Memory B cell (primary cell): ENCODE measurements around the gene PDE4D.
A peak's percentile ranks its signal among the peaks of the same experiment; 100 is the strongest.

ENCODE experiments used
- ATAC-seq: fragments of 150-1000 bp; cut with Tn5 transposase; 2 replicates; pipeline ENCODE4 v1.10.0; 2021; ENCODE audit warnings: low read depth, mild to moderate bottlenecking, moderate library complexity
- DNase-seq, 2 donors: peaks; one replicate each; pipeline ENCODE4 v3.0.0; 2022; ENCODE audit warnings: low spot score in 2 of 2
- H3K27ac Mint-ChIP-seq: one replicate; pipeline ENCODE4 v1.8.0; 2022; ENCODE audit warnings: mild to moderate bottlenecking, moderate library complexity, mixed read lengths
- H3K27me3 Mint-ChIP-seq: one replicate; pipeline ENCODE4 v1.8.0; 2022; ENCODE audit warnings: mixed read lengths
- H3K36me3 Mint-ChIP-seq: one replicate; pipeline ENCODE4 v1.8.0; 2022; ENCODE audit warnings: mild to moderate bottlenecking, mixed read lengths
- H3K4me1 Mint-ChIP-seq: one replicate; pipeline ENCODE4 v1.8.0; 2022; ENCODE audit warnings: mixed read lengths
- H3K4me3 Mint-ChIP-seq: one replicate; pipeline ENCODE4 v1.8.0; 2022; ENCODE audit warnings: mild to moderate bottlenecking, moderate library complexity, mixed read lengths
- H3K9me3 Mint-ChIP-seq: one replicate; pipeline ENCODE4 v1.8.0; 2022; ENCODE audit warnings: mixed read lengths

PDE4D gene

GRCh38 chr5:59721741-59722140 is 171.8 kb downstream of the PDE4D start:
- no peak for DNase-seq
- Mint-ChIP-seq H3K4me3 (no peak overlapping the region), H3K4me1 (peaks cover 7% of the 10 kb centered on the region), H3K36me3 (peaks cover 2% of the 10 kb centered on the region), H3K27ac (no peak overlapping the region), H3K27me3 (no peaks in the 10 kb centered on the region), H3K9me3 (no peaks in the 10 kb centered on the region)
- no peak for ATAC-seq

- ATAC-seq (no peak), DNase-seq (no peak)
- Mint-ChIP-seq H3K4me1 (peaks cover 6% of the 10 kb centered on the region), H3K36me3 (peaks cover 2% of the 10 kb centered on the region), H3K9me3 (no peaks in the 10 kb centered on the region), H3K27ac (peak overlapping the region; percentile 24), H3K4me3 (no peak overlapping the region), H3K27me3 (no peaks in the 10 kb centered on the region)
These were observed 173.5 kb downstream of the PDE4D start for GRCh38 chr5:59720063-59720462.

- ATAC-seq, result no peak
- Mint-ChIP-seq H3K4me3 (no peak overlapping the region), H3K36me3 (peaks cover 7% of the 10 kb centered on the region), H3K4me1 (peaks cover 3% of the 10 kb centered on the region), H3K9me3 (peaks cover 6% of the 10 kb centered on the region), H3K27ac (no peak overlapping the region), H3K27me3 (no peaks in the 10 kb centered on the region)
- DNase-seq, result no peak
These were observed 176.5 kb downstream of the PDE4D start for GRCh38 chr5:59716966-59717500.

GRCh38 chr5:59716029-59716428 is 177.5 kb downstream of the PDE4D start:
- H3K27me3 Mint-ChIP-seq, result no peaks in the 10 kb centered on the region
- DNase-seq (no peak), ATAC-seq (no peak)
- no peak overlapping the region for H3K27ac Mint-ChIP-seq
- peaks cover 7% of the 10 kb centered on the region for H3K36me3 Mint-ChIP-seq
- H3K4me1 Mint-ChIP-seq, result peaks cover 3% of the 10 kb centered on the region
- no peak overlapping the region for H3K4me3 Mint-ChIP-seq
- peaks cover 6% of the 10 kb centered on the region for H3K9me3 Mint-ChIP-seq

GRCh38 chr5:59715228-59715627 is 178.3 kb downstream of the PDE4D start:
- Mint-ChIP-seq H3K36me3 (peaks cover 7% of the 10 kb centered on the region), H3K4me3 (no peak overlapping the region), H3K27me3 (no peaks in the 10 kb centered on the region), H3K27ac (no peak overlapping the region), H3K9me3 (peaks cover 6% of the 10 kb centered on the region), H3K4me1 (peaks cover 3% of the 10 kb centered on the region)
- DNase-seq, result no peak
- no peak for ATAC-seq

GRCh38 chr5:59713498-59713844 is 180.1 kb downstream of the PDE4D start:
- Mint-ChIP-seq H3K36me3 (peaks cover 7% of the 10 kb centered on the region), H3K4me3 (no peak overlapping the region), H3K4me1 (peaks cover 2% of the 10 kb centered on the region), H3K27me3 (peaks cover 2% of the 10 kb centered on the region), H3K27ac (no peak overlapping the region), H3K9me3 (peaks cover 6% of the 10 kb centered on the region)
- DNase-seq (no peak), ATAC-seq (no peak)

GRCh38 chr5:59712836-59713497 is 180.6 kb downstream of the PDE4D start:
- ATAC-seq, result no peak
- peaks cover 6% of the 10 kb centered on the region for H3K9me3 Mint-ChIP-seq
- peaks cover 2% of the 10 kb centered on the region for H3K4me1 Mint-ChIP-seq
- no peak for DNase-seq
- no peak overlapping the region for H3K4me3 Mint-ChIP-seq
- H3K27ac Mint-ChIP-seq, result no peak overlapping the region
- H3K36me3 Mint-ChIP-seq, result peaks cover 7% of the 10 kb centered on the region
- H3K27me3 Mint-ChIP-seq, result peaks cover 2% of the 10 kb centered on the region

- ATAC-seq (no peak), DNase-seq (no peak)
- Mint-ChIP-seq H3K36me3 (peaks cover 5% of the 10 kb centered on the region), H3K27me3 (peaks cover 3% of the 10 kb centered on the region), H3K4me3 (no peak overlapping the region), H3K4me1 (peaks cover 2% of the 10 kb centered on the region), H3K27ac (no peak overlapping the region), H3K9me3 (peaks cover 6% of the 10 kb centered on the region)
These were observed 182.2 kb downstream of the PDE4D start for GRCh38 chr5:59711310-59711709.

GRCh38 chr5:59709846-59710245 is 183.7 kb downstream of the PDE4D start:
- peaks cover 4% of the 10 kb centered on the region for H3K4me1 Mint-ChIP-seq
- peaks cover 6% of the 10 kb centered on the region for H3K9me3 Mint-ChIP-seq
- no peak for DNase-seq
- no peak overlapping the region for H3K4me3 Mint-ChIP-seq
- ATAC-seq, result no peak
- H3K27ac Mint-ChIP-seq, result no peak overlapping the region
- H3K27me3 Mint-ChIP-seq, result peaks cover 3% of the 10 kb centered on the region
- H3K36me3 Mint-ChIP-seq, result peaks cover 5% of the 10 kb centered on the region

GRCh38 chr5:59709346-59709821 is 184.1 kb downstream of the PDE4D start:
- Mint-ChIP-seq H3K36me3 (peaks cover 5% of the 10 kb centered on the region), H3K4me1 (peaks cover 4% of the 10 kb centered on the region), H3K4me3 (no peak overlapping the region), H3K27ac (no peak overlapping the region), H3K9me3 (peaks cover 6% of the 10 kb centered on the region), H3K27me3 (peaks cover 3% of the 10 kb centered on the region)
- DNase-seq (no peak), ATAC-seq (no peak)

GRCh38 chr5:59704936-59705335 is 188.6 kb downstream of the PDE4D start:
- peaks cover 2% of the 10 kb centered on the region for H3K9me3 Mint-ChIP-seq
- H3K36me3 Mint-ChIP-seq, result peaks cover 5% of the 10 kb centered on the region
- H3K27me3 Mint-ChIP-seq, result peaks cover 4% of the 10 kb centered on the region
- H3K4me3 Mint-ChIP-seq, result no peak overlapping the region
- ATAC-seq, result no peak
- DNase-seq, result no peak
- H3K4me1 Mint-ChIP-seq, result peaks cover 9% of the 10 kb centered on the region
- H3K27ac Mint-ChIP-seq, result no peak overlapping the region

GRCh38 chr5:59703789-59704188 is 189.7 kb downstream of the PDE4D start:
- DNase-seq, result no peak
- peaks cover 5% of the 10 kb centered on the region for H3K36me3 Mint-ChIP-seq
- H3K4me1 Mint-ChIP-seq, result peaks cover 7% of the 10 kb centered on the region
- H3K27ac Mint-ChIP-seq, result peak overlapping the region; percentile 15
- no peak for ATAC-seq
- H3K4me3 Mint-ChIP-seq, result no peak overlapping the region
- peaks cover 3% of the 10 kb centered on the region for H3K27me3 Mint-ChIP-seq
- peaks cover 2% of the 10 kb centered on the region for H3K9me3 Mint-ChIP-seq

- Mint-ChIP-seq H3K36me3 (peaks cover 2% of the 10 kb centered on the region), H3K9me3 (no peaks in the 10 kb centered on the region), H3K4me1 (peaks cover 2% of the 10 kb centered on the region), H3K4me3 (no peak overlapping the region), H3K27ac (no peak overlapping the region), H3K27me3 (no peaks in the 10 kb centered on the region)
- DNase-seq (no peak), ATAC-seq (no peak)
These were observed 195.0 kb downstream of the PDE4D start for GRCh38 chr5:59698207-59699178.

- Mint-ChIP-seq H3K27ac (no peak overlapping the region), H3K4me3 (no peak overlapping the region), H3K36me3 (peaks cover 2% of the 10 kb centered on the region), H3K27me3 (no peaks in the 10 kb centered on the region), H3K4me1 (peaks cover 3% of the 10 kb centered on the region), H3K9me3 (no peaks in the 10 kb centered on the region)
- DNase-seq, result no peak
- no peak for ATAC-seq
These were observed 199.1 kb downstream of the PDE4D start for GRCh38 chr5:59694411-59694810.
